H9 (cell line): ENCODE results near the gene NR5A1. TPM values are rescaled to one million over a fixed set of nuclear protein-coding genes. Genes with fewer than 3 reads are reported as not detected.

Experiments
- DNase-seq: peaks from one replicate; pipeline ENCODE4 v3.0.0-alpha.2; 2017
- H2AFZ ChIP-seq: one replicate; pipeline ENCODE4 v1.6.1; 2013; ENCODE audit warnings: mild to moderate bottlenecking, low read length, control low read depth, moderate library complexity
- H2AK5ac ChIP-seq: 2 replicates; pipeline ENCODE4 v1.6.1; 2013; ENCODE audit warnings: low read length, control low read depth, mixed read lengths; ENCODE audit not compliant: insufficient read length
- H2BK120ac ChIP-seq: one replicate; pipeline ENCODE4 v1.6.1; 2013; ENCODE audit warnings: low read depth, mild to moderate bottlenecking, low read length, control low read depth, inconsistent platforms; ENCODE audit not compliant: poor library complexity, severe bottlenecking
- H2BK12ac ChIP-seq: 2 replicates; pipeline ENCODE4 v1.6.1; 2013; ENCODE audit warnings: low read length, control low read depth, mixed read lengths, low read depth; ENCODE audit not compliant: insufficient read length
- H2BK15ac ChIP-seq: 2 replicates; pipeline ENCODE4 v1.6.1; 2013; ENCODE audit warnings: low read depth, low read length, control low read depth
- H2BK20ac ChIP-seq: one replicate; pipeline ENCODE4 v1.6.1; 2013; ENCODE audit warnings: low read depth, mild to moderate bottlenecking, low read length, control low read depth, inconsistent platforms; ENCODE audit not compliant: poor library complexity, severe bottlenecking
- H2BK5ac ChIP-seq: 2 replicates; pipeline ENCODE4 v1.6.1; 2013; ENCODE audit warnings: low read length, control low read depth, mixed read lengths; ENCODE audit not compliant: insufficient read length
- H3K14ac ChIP-seq: 2 replicates; pipeline ENCODE4 v1.6.1; 2013; ENCODE audit warnings: low read length, control low read depth; ENCODE audit not compliant: insufficient read depth
- H3K18ac ChIP-seq: 2 replicates; pipeline ENCODE4 v1.6.1; 2013; ENCODE audit warnings: low read depth, mild to moderate bottlenecking, mixed read lengths, low read length, control low read depth; ENCODE audit not compliant: insufficient read length
- H3K23ac ChIP-seq: 2 replicates; pipeline ENCODE4 v1.6.1; 2013; ENCODE audit warnings: low read length, control low read depth, mixed read lengths, low read depth; ENCODE audit not compliant: insufficient read length
- H3K23me2 ChIP-seq: 2 replicates; pipeline ENCODE4 v1.6.1; 2013; ENCODE audit warnings: low read depth, mild to moderate bottlenecking, mixed read lengths, low read length, control low read depth; ENCODE audit not compliant: insufficient read length, poor library complexity, severe bottlenecking
- H3K27ac ChIP-seq: 2 replicates; pipeline ENCODE4 v1.5.1; 2013; ENCODE audit warnings: low read length, control low read depth, mixed read lengths, low read depth; ENCODE audit not compliant: insufficient read length
- H3K27me3 ChIP-seq: 2 replicates; pipeline ENCODE4 v1.6.1; 2013; ENCODE audit warnings: low read length, control low read depth, inconsistent platforms; ENCODE audit not compliant: insufficient read depth
- H3K4ac ChIP-seq: 2 replicates; pipeline ENCODE4 v1.6.1; 2013; ENCODE audit warnings: low read depth, mild to moderate bottlenecking, control low read depth, inconsistent platforms, low read length, moderate library complexity
- H3K4me1 ChIP-seq: 2 replicates; pipeline ENCODE4 v1.6.1; 2013; ENCODE audit warnings: low read length, control low read depth, inconsistent platforms; ENCODE audit not compliant: insufficient read depth
- H3K4me2 ChIP-seq: 2 replicates; pipeline ENCODE4 v1.6.1; 2013; ENCODE audit warnings: low read length, control low read depth, mixed read lengths; ENCODE audit not compliant: insufficient read length, insufficient read depth
- H3K56ac ChIP-seq: 2 replicates; pipeline ENCODE4 v1.6.1; 2013; ENCODE audit warnings: low read depth, mild to moderate bottlenecking, mixed read lengths, low read length, control low read depth; ENCODE audit not compliant: insufficient read length
- H3K79me1 ChIP-seq: 2 replicates; pipeline ENCODE4 v1.6.1; 2013; ENCODE audit warnings: low read depth, mild to moderate bottlenecking, moderate library complexity, low read length, control low read depth, inconsistent platforms; ENCODE audit not compliant: insufficient read depth, poor library complexity, severe bottlenecking
- H3K79me2 ChIP-seq: 2 replicates; pipeline ENCODE4 v1.6.1; 2013; ENCODE audit warnings: low read length, control low read depth, inconsistent platforms; ENCODE audit not compliant: insufficient read depth
- H3K9ac ChIP-seq: 2 replicates; pipeline ENCODE4 v1.6.1; 2013; ENCODE audit warnings: low read length, control low read depth, mixed read lengths; ENCODE audit not compliant: insufficient read length; ENCODE audit errors: extremely low read depth
- H3K9me3 ChIP-seq: one replicate; pipeline ENCODE4 v1.6.1; 2013; ENCODE audit warnings: low read depth, low read length, inconsistent platforms; ENCODE audit not compliant: control insufficient read depth
- H3T11ph ChIP-seq: one replicate; pipeline ENCODE4 v1.6.1; 2013; ENCODE audit warnings: mild to moderate bottlenecking, low read length, control low read depth, inconsistent platforms
- H4K20me1 ChIP-seq: one replicate; pipeline ENCODE4 v1.6.1; 2013; ENCODE audit not compliant: control insufficient read depth, insufficient read length, insufficient read depth
- H4K5ac ChIP-seq: 2 replicates; pipeline ENCODE4 v1.6.1; 2013; ENCODE audit warnings: low read depth, mild to moderate bottlenecking, mixed read lengths, low read length, control low read depth; ENCODE audit not compliant: insufficient read length
- H4K8ac ChIP-seq: replicated peaks from 2 replicates; pipeline ENCODE4 v1.6.1; 2013; ENCODE audit warnings: low read length, control low read depth, mixed read lengths, low read depth; ENCODE audit not compliant: insufficient read length
- H4K91ac ChIP-seq: 2 replicates; pipeline ENCODE4 v1.6.1; 2013; ENCODE audit warnings: low read depth, mild to moderate bottlenecking, moderate library complexity, mixed read lengths, low read length, control low read depth; ENCODE audit not compliant: insufficient read length
- H3K27ac Mint-ChIP-seq, 3 experiments: 2 replicates in 2 of 3; 3 replicates in 1 of 3; pipeline ENCODE4 v1.8.0; 2020 to 2021; ENCODE audit warnings: mixed read lengths in 3 of 3, mild to moderate bottlenecking in 1 of 3, moderate library complexity in 1 of 3
- H3K27me3 Mint-ChIP-seq: 2 replicates; pipeline ENCODE4 v1.8.0; 2021; ENCODE audit warnings: low read depth, mild to moderate bottlenecking, moderate library complexity, mixed read lengths
- H3K36me3 Mint-ChIP-seq, 3 experiments: 2 replicates in 2 of 3; 3 replicates in 1 of 3; pipeline ENCODE4 v1.8.0; 2020 to 2021; ENCODE audit warnings: low read depth in 3 of 3, mixed read lengths in 3 of 3; ENCODE audit not compliant: insufficient read depth in 1 of 3
- H3K4me1 Mint-ChIP-seq, 2 experiments: 2 replicates each; pipeline ENCODE4 v1.8.0; 2020; ENCODE audit warnings: mixed read lengths in 2 of 2
- H3K4me3 Mint-ChIP-seq, 2 experiments: 2 replicates in 1 of 2; 3 replicates in 1 of 2; pipeline ENCODE4 v1.8.0; 2020 to 2021; ENCODE audit warnings: mild to moderate bottlenecking in 2 of 2, mixed read lengths in 2 of 2, moderate library complexity in 1 of 2
- H3K9me3 Mint-ChIP-seq, 2 experiments: 2 replicates in 1 of 2; 3 replicates in 1 of 2; pipeline ENCODE4 v1.8.0; 2020; ENCODE audit warnings: mild to moderate bottlenecking in 2 of 2, mixed read lengths in 2 of 2, moderate library complexity in 1 of 2
- CTCF ChIP-seq: fragments of 200-600 bp; sonication (generic); conservative IDR thresholded peaks from 3 replicates; pipeline ENCODE4 v1.8.0; 2021; ENCODE audit warnings: antibody characterized with exemption, mild to moderate bottlenecking
- whole genome bisulfite sequencing: extraction: QIAGEN DNeasy Blood & Tissue Kit; methylation state at CpG from one replicate; pipeline ENCODE4 v1.1.7; 2013; ENCODE audit warnings: missing lambda C conversion rate, low lambda C conversion rate, mixed read lengths; ENCODE audit not compliant: insufficient read length; ENCODE audit errors: extremely low coverage; 5-methylcytosine and 5-hydroxymethylcytosine counted together
- total RNA-seq: library from RNA; stranded (reverse); gene quantifications from 2 replicates; pipeline ENCODE4 v1.2.1, GENCODE V29; 2021

The NR5A1 gene
- total RNA-seq, 1 experiment from 2014 or later, result 0.37 TPM

- no peak overlapping the region for H3K4me3 Mint-ChIP-seq
- H3K14ac ChIP-seq, result no peak overlapping the region
- H3K23ac ChIP-seq, result no peak overlapping the region
- H3K79me2 ChIP-seq, result no peaks in the 10 kb centered on the region
- H3K9me3 Mint-ChIP-seq, result no peaks in the 10 kb centered on the region
- no CpG with 5 or more reads among the region's 3 CpGs for WGBS
- H2BK120ac ChIP-seq, result no peak overlapping the region
- no peaks in the 10 kb centered on the region for H3K36me3 Mint-ChIP-seq
- H3K79me1 ChIP-seq, result no peaks in the 10 kb centered on the region
- peaks cover 0 to 20% of the 10 kb centered on the region in 2 experiments; a peak in 2 of 4 replicates for H3K4me1 Mint-ChIP-seq
- H3K18ac ChIP-seq, result no peak overlapping the region
- H3K4me1 ChIP-seq, result no peaks in the 10 kb centered on the region
- H3K4ac ChIP-seq, result no peak overlapping the region
- no peak overlapping the region for H2AK5ac ChIP-seq
- no peak overlapping the region for H3K4me2 ChIP-seq
- no peak for DNase-seq
- H3T11ph ChIP-seq, result no peak overlapping the region
- peak overlapping the region in 1 of 3 experiments; percentile 51; a peak in 2 of 7 replicates for H3K27ac Mint-ChIP-seq
- no peak overlapping the region for H2BK12ac ChIP-seq
- no peak overlapping the region for H3K9ac ChIP-seq
- H3K23me2 ChIP-seq, result no peaks in the 10 kb centered on the region
- H4K8ac ChIP-seq, result no peak overlapping the region
- H3K27me3 ChIP-seq, result no peaks in the 10 kb centered on the region
- no peak overlapping the region for H2BK20ac ChIP-seq
- no peak overlapping the region for H3K27ac ChIP-seq
- no peaks in the 10 kb centered on the region for H4K20me1 ChIP-seq
- TF ChIP-seq CTCF, result no peak
- H2BK15ac ChIP-seq, result no peak overlapping the region
- no peak overlapping the region for H2AFZ ChIP-seq
- H3K9me3 ChIP-seq, result no peaks in the 10 kb centered on the region
- no peak overlapping the region for H4K91ac ChIP-seq
- H2BK5ac ChIP-seq, result no peak overlapping the region
- no peak overlapping the region for H4K5ac ChIP-seq
- H3K27me3 Mint-ChIP-seq, result peaks cover 27% of the 10 kb centered on the region
- no peak overlapping the region for H3K56ac ChIP-seq
Measured at GRCh38 chr9:124496075-124496449, 11.1 kb downstream of the NR5A1 start.
